ENCODE results near the gene GMDS.
A peak's percentile ranks its signal among the peaks of the same experiment; 100 is the strongest.

GMDS gene

DNA sequence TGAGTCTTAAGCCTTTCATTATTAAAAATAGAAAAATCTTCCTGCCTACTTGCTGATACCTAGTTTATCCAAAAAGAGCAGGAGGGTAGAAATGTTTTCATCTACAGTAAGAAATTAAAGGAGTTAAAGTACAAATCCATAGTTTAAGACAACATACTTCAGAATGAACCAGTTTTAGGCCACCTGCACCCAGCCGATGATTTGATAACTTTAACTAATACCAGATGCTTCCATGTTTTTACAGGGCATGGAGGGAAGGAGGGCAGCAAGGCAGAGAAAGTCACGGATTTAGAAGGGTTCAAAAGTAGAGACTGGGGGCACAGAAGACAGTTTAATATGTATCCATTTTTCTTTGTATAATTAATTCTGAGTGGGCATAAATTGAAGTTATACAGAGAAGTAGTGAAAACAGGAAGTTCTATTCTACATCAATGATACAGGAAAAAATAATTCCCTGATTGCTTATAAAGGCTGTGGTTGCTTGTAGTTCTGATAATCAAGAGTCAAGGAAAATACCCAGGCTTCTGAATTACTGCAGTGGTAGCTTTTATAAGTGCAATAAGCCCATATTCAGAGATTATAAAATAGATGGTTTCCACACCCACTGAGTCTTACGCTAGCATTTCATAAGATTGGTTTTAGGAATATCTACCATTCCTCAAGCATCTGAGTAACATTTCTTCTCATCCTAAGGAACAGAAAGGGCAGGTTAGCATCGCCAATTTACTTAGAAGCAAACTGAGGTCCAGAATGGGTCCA, 72.0 kb downstream of the GMDS start:
- no peak for DNase-seq

DNA sequence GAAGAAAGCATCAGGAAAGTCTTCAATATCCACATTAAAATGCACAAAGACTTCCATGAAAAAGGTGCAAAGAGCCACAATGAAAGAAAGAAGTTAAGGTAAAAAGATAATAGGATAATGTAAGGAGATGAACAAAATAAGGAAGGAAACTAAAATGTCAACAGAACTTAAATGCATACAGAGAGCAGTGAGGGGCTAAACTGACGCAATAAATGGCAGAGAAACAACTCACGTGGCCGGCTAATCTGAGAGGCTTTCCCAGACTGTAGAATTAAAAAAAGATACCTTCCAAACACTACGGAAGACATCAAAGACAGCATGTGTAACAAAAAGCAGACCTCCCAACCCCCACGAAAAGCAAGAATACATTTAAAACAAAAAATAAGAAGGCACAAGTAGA, 73.7 kb downstream of the GMDS start:
- no peak for DNase-seq

DNA sequence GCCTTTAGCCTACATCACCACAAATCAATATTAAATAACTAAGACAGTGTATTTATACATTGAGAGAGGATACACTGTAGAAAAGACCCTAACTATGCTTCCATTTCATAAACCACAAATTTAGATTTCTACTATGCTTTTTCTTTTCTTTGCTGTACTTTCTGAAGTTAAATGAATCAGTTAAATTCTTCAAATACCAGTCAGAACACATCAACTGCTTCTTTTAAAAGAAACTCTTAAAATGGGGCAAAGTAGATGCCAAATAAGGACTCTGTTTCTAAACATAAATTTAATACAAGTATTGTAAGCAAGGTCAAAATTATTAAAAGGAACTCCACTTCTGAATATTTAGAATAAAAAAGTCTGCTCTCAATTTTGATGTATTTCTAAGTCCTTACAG, 76.9 kb downstream of the GMDS start:
- no peak for DNase-seq

DNA sequence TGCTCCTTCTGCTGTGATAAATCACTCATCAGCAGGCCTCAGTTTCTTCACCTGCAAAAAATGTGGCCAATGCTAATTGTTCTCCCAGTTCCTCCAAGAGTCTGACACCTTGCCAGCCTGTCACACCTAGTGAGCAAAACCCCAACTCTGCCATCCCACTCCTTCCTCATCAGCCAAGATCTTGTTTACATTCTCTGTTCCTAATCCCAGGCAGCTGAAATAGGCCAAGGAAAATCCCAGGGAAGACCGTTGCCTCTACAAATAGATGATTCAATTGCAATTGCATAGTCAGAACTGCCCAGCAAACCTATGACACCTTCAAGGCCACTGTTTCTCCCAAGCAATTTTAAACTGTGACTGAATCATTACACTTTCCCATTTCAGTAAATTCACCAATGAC, 78.7 kb downstream of the GMDS start:
- DNase-seq = no peak

DNA sequence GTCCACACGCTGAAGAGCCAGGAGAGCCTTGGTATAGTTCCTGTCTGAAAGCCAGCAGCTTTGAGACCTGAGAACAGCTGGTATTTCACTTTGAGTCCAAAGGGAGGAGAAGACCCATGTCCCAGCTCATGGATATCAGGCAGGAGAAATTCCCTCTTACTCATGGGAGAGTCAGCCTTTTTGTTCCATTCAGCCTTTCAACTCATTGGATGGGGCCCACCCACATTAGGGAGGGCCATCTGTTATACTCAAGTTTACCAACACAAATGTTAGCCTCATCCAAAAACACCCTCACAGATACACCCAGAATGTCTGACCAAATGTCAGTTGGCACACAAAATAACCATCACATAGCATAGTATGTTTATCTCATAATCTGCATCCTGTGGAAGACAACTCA, 80.1 kb downstream of the GMDS start:
- no peak for DNase-seq

DNA sequence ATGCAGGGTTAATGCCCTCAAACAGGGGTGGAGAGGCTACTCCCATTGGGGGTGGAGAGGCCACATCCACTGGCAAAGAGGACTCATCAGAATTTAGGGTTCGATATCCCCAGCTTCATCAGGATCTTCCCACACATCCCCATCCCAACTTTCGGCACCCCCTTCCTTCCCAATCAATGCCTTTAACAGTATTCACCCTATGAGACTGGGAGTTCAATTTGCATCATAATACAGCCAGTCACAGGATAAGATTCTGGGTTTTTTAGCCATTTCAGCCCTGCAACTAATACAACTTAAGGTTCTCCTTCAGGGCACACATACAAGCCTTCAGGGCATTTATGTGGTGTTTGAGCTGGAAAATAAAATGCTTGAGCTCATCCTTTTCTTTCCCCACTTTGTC, 80.9 kb downstream of the GMDS start:
- no peak for DNase-seq

DNA sequence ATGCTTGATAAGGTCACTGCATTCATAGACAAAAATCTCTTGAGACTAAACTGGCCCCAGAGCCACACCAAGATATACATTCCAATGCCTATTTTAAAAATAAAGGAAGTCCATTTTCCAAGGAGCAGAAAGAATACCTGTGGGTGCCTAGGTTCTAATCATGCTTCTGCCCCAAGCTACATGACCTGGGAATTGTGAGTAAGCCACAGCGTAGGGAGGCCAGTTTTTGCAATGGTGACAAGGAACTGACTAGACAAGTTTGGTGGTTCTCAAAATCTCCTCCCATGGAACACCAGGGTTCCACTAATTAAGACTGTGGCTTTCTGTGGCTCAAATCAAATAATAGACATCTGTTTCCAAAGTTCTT, 83.3 kb downstream of the GMDS start:
- no peak for DNase-seq

DNA sequence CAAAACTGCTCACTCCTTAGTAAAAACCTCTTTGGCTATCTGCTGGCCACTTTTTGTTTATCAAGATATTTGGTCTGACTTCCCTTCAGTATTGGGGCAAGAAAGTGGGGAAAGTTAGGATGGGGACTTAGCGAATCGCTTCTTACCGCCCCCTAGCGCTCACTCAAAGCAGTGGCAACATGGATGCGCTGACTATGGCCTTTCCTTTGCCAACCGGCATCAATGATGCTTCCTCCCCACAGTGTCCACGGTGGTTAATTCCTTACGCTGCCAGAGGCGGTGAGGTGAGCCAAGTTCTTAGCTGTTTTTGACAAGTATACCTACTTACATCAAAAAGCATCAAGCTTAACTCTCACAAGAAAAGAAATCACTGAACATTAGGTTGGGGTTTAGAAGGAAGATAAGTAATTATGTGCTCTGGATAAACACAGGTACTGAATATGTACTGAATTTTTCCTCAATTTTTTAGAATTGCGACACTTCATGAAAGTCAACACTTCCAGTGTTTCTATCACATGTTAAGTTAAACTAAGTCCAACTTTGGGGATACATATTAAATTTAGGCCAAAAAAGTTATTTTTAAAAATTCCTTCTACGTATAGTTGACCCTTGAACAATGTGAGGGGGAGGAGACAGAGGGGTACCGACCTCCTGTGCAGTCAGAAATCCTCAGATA, 86.7 kb downstream of the GMDS start:
- no peak for DNase-seq

DNA sequence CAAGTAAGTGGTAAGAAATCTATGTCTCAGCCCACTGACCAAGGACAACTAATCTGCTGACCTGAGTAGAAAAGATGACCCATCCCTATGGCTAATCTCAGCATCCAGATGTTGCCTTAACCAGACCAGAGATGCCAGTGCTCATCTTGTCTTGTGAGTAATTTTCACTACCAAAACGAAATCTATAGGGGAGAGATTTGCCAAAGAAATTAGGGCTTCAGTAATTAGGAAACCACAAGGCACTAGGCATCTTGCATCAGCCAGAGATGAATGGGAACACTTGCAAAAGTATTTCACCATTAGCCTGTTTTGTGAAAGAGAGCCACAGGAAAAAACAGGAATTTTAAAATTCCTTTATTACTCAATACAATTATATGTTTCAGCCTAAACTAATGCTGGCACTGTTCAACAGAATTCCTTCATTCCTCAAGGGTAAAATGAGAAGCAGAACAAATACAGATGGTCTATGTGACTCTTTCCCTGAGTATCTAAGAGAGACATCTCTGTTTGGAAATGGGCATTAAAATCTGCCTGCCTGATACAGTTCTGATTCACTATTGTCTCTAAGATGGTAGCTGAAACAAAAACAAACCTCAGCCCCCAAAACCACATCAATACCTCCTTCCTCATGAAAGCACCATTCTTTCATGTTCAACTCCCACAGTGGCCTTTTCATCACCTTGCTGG, 87.8 kb downstream of the GMDS start:
- DNase-seq = no peak

DNA sequence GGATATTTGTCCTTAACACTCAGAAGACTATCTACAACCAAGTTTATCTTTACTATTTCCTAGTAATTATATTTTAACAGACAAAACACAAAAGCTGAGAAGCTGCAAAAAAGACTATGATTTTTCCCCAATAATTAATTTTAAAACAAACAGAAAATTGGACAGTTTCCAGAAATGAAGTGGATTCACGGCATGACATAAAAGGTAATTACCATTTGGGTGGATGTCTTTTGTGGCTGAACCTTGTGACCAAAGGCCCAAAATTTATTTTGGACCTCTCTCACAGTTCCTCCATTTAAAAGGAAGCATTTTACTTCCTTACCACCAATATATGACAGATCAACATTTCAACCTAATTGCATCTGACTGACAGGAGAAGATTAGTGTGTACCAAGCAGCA, 90.2 kb downstream of the GMDS start:
- peak in 2 of 3 experiments; percentile 50 to 92 for DNase-seq

DNA sequence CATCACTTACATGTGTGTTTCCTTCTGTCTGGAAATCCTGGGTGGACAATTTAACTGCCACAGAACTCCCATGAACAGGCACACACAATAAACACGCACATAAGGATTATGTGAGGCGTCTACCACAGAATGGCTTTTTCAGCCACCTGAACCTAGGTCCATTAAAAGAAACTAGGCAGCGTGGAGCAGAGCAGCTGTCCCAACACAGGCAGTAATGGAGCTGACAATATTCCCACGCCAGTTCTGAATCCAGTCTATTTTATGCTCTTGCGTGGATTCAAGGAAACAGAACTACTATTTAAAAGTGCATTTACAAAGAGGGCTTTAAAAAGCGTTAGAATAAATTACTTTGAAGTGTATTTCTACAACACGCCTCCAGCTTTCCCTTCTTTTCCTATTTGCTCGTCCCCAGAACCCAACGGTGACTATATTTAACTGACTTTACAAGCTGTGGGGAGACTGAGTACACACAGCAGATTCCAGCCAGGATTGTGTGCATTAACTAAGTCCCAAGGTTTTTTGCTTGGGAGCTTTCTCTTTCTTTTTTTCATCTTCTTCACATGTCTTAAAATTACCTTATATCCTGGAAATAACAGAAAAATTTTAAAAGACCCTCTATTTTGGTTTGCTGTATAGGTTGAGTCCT, 95.9 kb downstream of the GMDS start:
- peak in 1 of 3 experiments; percentile 22 for DNase-seq

DNA sequence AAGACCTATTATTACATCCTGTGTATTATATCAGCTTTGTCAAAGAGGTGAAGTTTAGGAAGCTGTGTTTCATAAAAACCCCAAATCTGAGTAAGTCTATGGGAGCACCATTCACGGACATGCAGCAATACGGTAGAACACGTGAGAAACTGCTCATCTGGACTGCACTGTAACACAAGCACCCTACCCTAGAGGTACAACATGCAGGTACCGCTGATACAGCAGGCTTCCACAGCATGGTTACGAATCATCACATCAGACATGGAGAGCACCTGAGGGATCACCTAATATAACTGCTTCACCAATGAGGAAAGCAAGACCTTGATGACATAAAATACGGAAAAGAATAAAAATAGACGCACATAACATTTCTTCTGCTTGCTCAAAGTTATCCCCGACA, 96.7 kb downstream of the GMDS start:
- no peak for DNase-seq

DNA sequence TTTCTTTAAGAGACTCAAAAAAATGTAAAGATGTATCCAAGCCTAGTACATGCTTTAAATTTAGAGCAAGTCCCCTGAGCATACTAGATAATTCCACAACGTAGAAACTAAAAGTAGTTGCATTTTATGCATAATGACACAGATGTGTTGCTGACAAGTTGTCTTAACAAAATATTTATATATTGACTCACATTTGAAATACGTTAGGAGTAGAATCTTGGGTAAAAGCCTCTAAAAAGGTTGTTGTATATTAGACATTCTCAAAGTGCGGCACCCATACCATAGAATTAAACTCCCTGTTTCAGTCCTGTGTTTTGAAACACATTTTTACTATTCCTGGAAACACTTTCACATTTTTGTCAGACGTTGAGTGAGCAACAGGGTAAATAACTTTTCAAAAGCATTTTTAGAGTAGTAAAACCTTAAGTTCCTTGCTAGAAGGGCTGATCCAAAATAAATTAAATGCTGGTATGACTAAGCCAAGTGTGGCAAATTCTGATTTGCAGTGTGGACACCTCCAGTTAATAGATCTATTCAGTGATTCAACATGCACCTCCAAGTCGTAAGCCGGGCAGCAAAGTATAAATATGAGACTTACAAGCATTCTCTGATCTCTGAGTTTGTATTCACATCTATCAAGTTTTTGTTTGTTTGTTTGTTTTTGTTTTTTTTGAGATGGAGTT, 97.5 kb downstream of the GMDS start:
- DNase-seq = no peak

DNA sequence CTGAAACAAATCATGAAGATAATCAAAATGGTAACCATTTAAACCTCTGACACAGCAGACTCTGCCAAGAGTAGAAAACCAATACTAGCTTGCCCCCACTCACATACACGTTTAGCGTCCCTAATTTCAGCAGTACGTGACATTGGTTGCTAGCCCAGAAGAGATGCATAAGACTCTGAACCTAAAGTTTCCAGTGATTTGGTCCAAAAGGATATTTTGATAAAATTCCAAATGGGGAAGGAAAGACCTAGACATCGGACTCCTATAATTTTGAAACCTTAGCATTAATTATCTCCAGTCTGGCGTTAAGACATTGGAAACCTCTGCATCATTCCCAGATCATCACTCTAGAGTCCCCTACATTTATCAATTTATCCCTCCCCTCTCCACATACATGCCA, 98.1 kb downstream of the GMDS start:
- DNase-seq = no peak

DNA sequence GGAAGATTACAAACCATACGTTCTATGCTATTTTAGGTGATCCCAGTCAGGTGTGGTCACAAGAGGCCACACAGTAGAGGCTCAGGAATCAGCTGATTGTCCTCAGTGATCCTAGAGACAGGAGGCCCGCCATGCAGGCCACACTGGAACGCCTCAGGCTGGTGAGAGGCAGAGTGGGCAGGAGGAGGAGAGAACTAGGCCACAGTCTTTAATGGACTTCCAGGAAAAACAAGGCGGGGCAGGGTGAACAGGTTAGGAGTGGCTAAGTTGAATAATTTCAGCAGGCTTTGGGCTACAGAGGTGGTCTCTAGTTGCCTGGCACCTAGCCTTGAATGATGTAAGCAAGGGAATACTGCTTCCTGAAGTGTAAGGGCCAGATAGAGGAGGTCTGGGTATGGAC, 101.2 kb downstream of the GMDS start:
- no peak for DNase-seq

DNA sequence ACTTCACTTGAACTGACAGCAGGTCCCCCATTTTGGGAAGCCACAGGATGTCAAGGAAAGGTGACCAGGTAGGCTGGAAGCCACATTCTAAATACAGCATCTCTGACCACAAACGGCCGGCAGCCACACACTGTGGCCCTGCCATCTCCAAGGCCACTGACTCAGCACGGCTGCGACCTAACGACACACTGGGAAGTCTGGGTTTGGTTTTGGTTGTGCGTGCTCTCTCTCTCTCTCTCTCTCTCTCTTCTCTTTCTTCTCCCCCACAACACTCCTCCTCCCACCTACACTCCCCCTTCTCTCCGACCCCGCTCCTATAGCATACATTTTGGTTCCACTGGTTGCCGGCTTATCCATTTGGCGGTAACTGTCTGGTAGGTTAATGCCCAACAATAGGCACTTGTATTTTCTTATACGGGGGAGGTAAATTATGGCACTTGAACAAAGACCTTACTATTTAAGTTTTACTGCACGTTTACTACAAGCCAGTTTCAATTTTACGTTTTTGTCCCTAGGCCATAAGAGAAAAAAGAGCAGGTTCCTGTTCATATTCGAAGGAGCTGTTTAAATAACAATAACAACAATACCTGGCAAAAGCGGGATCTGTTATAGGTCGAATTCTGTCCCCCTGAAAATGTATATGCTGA, 103.6 kb downstream of the GMDS start:
- no peak for DNase-seq

DNA sequence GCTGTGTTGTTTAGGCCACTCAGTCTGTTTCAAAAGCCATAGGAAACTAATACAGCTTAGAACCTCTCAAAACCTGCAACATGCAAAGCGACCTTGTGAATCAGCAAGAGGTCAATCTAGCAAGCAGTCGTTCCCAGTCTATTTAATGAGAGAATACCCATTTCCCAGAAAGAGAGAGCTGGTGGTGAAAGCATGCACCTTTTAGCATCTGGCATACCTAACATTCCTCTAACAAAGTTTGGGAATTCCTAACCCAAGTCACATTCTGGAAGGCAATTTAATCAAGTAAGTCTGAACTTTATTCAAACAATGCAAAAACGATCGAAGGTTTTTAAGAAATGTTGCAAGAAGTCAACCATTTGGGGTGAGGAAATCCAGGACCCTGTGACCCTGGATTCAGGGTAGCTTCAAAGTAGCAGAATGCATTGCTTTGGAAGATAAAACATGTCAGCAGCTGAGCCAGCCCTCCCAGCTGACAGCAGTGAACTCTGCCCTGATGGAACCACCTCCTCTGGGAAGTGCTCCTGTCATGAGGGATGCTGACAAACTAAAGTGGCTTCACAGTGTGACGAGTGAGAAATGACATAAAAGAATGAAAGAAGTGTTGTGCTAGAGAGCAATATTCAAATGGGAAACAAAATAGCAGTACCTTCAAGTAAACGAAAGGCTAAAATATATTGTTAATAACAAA, 104.8 kb downstream of the GMDS start:
- DNase-seq = no peak

DNA sequence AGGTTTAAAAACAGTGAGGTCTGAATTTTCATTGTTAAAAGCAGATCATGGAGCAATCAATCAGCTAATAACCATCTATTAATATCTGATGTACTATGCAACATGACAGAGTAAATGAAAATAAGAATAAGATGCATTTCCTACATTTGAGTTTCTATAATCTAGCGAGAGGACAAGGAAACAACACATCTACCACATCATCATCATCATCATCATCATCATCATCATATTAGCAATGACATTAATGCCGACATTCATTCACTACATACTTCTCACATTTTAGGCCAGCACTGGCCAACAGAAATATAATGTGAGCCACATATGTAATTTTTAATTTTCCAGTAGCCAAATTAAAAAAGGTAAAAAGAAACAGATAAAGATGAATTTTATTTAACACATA, 110.0 kb downstream of the GMDS start:
- no peak for DNase-seq

DNA sequence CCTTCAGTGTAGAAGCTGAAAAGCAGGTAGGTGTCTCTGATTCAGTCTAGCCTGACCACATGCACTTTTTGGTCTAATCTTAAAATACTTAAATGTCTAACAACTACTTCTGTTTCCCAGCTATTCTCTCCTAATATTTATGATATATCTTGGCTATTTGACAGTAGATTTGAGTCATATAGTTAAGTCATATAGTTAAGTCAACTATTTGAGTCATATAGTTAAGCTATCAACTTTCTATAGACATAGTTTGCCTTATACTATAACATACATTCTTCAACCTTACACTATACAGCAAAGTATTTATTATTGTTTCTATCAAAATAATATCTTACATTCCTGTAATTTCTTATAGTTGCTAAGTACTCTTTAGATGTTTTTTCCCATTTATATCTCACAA, 110.9 kb downstream of the GMDS start:
- DNase-seq = no peak

DNA sequence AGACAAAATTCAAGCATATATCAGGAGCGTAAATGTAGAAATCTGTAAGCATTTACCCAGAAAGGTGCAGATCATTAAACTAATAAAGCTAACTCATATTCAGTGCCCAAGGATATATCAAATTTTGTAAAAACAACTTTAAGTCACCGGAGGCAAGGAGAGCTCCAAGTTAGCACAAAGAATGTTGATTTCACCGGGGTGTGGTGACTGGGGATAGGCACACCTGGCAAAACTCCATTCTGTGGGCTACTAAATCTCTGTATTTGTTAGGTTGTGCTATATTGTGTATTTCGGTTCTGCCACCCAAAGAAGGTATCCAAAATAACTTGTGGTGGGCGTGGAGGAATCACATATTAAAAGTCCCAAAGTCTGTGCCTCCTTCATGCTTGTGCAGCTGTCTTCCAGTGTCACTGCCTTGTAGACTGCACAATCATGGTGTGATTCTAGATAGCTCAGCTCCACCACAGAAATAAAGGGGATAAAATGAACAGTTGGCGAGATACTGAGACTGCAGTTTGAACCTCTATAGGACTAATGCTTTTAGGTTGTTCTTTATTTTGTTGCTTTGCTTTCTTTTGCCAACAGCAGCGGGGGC, 111.6 kb downstream of the GMDS start:
- DNase-seq = no peak

DNA sequence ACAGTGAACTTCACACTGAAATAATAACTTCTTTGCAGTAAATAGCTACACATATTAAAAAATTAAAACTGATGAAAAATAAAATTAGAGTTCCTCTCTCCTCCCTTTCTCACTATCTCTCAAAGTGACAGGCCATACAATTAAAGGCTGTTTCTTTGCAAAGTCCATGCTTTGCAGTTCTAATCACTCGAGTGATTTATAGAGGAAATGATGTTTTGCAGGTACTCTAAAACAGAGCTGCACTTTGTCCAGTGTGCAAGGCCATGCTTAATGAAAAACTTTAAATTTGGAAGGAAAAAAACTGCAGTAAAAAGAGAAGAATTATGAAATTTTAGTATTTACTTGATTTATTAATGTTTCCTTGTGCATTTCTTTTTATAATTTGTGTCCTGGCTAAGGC, 112.5 kb downstream of the GMDS start:
- peak in 1 of 3 experiments; percentile 26 for DNase-seq

DNA sequence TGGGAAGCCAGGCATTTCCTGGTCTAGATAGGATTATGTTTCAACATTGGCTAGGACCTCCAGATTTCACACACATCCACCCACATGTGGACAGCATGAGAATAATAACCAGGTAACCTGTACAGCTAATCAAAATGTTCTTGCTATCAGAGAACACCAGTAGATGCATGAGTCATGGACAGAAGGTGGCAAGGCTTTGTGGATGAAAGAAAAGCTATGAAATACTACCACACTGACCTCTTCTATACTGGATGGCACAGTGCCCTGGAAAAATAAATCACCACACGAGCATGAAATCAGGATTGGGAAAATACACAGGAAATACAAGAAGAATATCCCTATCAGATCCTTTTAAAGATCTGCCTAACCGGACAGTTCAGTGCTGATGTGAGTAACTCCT, 113.0 kb downstream of the GMDS start:
- DNase-seq = no peak

Measured in NCI-H1417 (cell line).